Measurements from ENCODE around the gene GDNF.

GDNF gene

GRCh38 chr5:37777432-37778130 is 62.3 kb downstream of the GDNF start:
- DNase-seq: no peak

GRCh38 chr5:37776826-37777225 is 63.0 kb downstream of the GDNF start:
- no peak for DNase-seq

- peak; percentile 65 for DNase-seq
Measured at GRCh38 chr5:37774912-37775483, 64.8 kb downstream of the GDNF start.

DNA sequence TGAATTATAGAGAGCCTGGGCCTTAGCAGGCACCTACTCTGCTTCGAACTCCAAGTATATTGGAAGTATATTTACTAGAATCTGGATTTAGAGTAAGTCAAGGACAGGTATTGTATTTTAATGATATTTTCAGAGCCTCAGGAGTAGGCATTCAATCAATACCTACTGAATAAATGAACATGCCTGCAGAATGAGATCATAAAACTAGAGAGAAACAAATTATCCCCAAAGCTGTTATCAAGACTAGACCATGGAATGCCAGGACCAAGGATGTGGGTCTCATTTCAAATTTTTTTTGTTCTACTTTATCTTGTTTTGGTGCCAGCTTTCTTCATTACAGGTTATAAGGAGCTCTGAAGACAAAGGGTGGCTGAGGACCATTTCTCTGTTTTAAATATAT is 66.0 kb downstream of the GDNF start:
- DNase-seq: no peak

- no peak for DNase-seq
Measured at GRCh38 chr5:37772255-37772654, 67.6 kb downstream of the GDNF start.

DNA sequence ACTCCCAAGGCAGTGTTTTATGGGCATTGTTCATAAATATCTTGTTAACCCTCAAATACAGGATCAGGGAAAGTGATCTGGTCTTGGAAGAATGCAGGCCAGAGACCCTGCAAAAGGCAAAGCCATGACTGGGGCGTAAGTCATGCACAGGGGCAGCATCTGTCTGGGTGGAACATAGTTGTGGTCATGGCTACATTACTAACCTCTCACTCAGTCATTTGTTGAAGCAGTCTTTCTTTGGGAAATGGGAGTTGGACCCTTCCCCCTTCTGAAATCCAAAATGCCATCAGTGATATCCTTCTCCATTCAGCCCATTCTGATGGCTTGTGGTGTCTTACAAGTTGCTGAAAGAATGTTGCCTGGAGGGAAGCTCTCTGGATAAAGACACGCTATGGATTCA is 68.1 kb downstream of the GDNF start:
- no peak for DNase-seq

DNA sequence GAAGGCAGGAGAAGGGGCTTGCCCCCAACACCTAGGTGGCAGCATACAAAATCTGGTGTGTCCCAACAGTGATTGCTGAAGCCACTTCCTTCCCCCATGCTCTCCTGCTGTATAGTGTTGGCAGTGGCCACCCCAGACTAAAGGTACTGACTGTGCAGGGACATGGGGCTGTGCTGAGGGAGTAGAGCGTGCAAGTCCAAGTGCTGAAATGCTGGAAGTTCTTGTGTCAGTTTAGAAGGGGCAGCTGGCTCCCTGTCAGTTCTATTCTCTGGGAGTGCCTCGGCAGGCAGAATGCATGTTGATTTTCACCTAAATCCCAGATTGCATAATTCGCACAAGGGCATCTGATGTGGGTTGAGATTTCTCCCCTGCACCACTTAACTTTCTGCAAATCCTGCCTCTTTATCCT is 68.6 kb downstream of the GDNF start:
- DNase-seq: no peak

- no peak for DNase-seq
Measured at GRCh38 chr5:37770786-37771185, 69.1 kb downstream of the GDNF start.

DNA sequence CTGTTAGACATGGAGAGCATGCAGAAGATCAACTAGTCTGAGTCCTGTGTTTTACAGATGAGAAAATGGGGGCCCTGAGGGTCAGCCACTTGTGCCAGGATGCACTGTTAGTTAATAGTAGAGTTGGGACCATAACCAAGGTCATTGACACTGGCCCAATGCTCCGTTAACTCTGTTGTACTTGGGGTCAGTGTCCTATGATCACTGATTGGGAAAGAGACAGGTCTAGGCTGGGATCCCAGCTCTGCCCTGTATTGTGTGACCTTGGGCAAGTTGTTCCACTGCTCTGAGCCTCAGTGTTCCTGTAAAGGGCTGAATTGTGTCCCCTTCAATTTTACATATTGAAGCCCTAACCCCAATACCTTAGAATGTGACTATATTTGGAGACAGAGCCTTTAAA is 70.0 kb downstream of the GDNF start:
- no peak for DNase-seq

GRCh38 chr5:37769108-37769507 is 70.7 kb downstream of the GDNF start:
- no peak for DNase-seq

- no peak for DNase-seq
Measured at GRCh38 chr5:37768371-37768770, 71.5 kb downstream of the GDNF start.

DNA sequence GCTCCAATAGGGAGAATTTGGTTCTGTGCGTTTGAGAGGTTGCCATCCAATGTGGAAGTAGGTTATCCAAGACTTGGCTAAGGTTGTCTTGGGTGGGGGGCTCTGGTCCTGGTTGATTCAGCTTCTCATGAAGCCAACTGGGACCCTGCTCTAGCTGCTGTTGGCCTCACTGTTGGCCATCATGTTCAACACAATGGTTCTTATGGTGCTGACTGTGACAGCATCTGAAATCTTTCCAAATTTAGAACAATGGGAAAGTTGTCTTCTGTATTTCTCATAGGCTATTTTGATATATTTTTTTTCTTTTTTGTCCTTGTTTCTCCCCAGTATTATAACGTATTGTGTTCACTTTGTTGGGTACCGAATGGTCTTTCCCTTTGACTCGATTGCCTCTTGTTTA is 71.9 kb downstream of the GDNF start:
- DNase-seq: no peak

DNA sequence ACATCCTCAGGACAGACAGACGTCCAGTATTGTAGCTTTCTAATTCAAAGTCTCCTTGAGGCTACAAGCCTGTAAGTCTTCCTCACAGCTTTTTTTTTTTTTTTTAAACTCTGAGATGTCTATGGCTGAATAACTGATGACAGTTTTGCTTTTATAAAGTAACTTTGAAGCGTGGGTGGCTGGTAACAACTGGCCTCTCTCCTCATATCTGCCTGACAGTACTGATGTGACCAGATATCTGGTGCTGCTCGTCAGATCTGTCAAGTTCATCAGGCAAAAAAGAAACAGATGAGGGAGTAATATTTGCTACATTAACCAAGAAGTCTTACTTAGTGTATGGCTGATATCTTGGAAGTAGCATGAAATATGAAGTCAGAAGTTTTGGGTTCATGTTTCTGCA is 72.6 kb downstream of the GDNF start:
- DNase-seq: no peak

All from hematopoietic multipotent progenitor cell treated with erythropoietin and hydrocortisone succinate and interleukin-3 and kit ligand, for 4 days (in vitro differentiated cells).